ENCODE measurements around the gene DES.

DNA sequence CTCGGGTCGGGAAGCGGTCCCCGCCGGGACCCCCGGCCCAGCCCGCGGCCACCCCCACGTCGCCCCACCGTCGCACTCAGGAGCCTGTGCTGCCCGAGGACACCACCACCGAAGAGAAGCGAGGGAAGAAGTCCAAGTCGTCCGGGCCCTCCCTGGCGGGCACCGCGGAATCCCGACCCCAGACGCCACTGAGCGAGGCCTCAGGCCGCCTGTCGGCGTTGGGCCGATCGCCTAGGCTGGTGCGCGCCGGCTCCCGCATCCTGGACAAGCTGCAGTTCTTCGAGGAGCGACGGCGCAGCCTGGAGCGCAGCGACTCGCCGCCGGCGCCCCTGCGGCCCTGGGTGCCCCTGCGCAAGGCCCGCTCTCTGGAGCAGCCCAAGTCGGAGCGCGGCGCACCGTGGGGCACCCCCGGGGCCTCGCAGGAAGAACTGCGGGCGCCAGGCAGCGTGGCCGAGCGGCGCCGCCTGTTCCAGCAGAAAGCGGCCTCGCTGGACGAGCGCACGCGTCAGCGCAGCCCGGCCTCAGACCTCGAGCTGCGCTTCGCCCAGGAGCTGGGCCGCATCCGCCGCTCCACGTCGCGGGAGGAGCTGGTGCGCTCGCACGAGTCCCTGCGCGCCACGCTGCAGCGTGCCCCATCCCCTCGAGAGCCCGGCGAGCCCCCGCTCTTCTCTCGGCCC is 30.1 kb downstream of the DES start:
- TF ChIP-seq, protein P1, sequence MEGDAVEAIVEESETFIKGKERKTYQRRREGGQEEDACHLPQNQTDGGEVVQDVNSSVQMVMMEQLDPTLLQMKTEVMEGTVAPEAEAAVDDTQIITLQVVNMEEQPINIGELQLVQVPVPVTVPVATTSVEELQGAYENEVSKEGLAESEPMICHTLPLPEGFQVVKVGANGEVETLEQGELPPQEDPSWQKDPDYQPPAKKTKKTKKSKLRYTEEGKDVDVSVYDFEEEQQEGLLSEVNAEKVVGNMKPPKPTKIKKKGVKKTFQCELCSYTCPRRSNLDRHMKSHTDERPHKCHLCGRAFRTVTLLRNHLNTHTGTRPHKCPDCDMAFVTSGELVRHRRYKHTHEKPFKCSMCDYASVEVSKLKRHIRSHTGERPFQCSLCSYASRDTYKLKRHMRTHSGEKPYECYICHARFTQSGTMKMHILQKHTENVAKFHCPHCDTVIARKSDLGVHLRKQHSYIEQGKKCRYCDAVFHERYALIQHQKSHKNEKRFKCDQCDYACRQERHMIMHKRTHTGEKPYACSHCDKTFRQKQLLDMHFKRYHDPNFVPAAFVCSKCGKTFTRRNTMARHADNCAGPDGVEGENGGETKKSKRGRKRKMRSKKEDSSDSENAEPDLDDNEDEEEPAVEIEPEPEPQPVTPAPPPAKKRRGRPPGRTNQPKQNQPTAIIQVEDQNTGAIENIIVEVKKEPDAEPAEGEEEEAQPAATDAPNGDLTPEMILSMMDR (conservative IDR thresholded peaks at IDR 0.05; ENCODE audit: low read depth, low read length) = no peak
- TF ChIP-seq POLR2A (IDR thresholded peaks at IDR 0.05; ENCODE audit: low read depth, low read length) (no peak), CHD1 (IDR thresholded peaks at IDR 0.05; ENCODE audit: low read depth, low read length) (no peak), NFE2L2 (IDR thresholded peaks at IDR 0.05; ENCODE audit: low read depth, low read length) (no peak), CEBPB (IDR thresholded peaks at IDR 0.05; ENCODE audit: low read depth, low read length) (no peak), MAZ (IDR thresholded peaks at IDR 0.05; ENCODE audit: borderline replicate concordance, low read depth, low read length) (no peak), USF2 (IDR thresholded peaks at IDR 0.05; ENCODE audit: low read depth, low read length) (no peak), FOS (IDR thresholded peaks at IDR 0.05; ENCODE audit: low read depth, low read length) (no peak)
- TF ChIP-seq, protein P2, sequence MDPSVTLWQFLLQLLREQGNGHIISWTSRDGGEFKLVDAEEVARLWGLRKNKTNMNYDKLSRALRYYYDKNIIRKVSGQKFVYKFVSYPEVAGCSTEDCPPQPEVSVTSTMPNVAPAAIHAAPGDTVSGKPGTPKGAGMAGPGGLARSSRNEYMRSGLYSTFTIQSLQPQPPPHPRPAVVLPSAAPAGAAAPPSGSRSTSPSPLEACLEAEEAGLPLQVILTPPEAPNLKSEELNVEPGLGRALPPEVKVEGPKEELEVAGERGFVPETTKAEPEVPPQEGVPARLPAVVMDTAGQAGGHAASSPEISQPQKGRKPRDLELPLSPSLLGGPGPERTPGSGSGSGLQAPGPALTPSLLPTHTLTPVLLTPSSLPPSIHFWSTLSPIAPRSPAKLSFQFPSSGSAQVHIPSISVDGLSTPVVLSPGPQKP (IDR thresholded peaks at IDR 0.05; ENCODE audit: borderline replicate concordance, low read depth, low read length) = no peak
